DMS153 treated with DMSO at 0.1 percent for 48 hours (cell line): ENCODE data around the gene ARID1B.

Experiments
- DNase-seq: peaks from one replicate; lab custom pipeline; 2025; ENCODE audit not compliant: unreplicated experiment; lab: John Stamatoyannopoulos, UW

ARID1B gene

DNA sequence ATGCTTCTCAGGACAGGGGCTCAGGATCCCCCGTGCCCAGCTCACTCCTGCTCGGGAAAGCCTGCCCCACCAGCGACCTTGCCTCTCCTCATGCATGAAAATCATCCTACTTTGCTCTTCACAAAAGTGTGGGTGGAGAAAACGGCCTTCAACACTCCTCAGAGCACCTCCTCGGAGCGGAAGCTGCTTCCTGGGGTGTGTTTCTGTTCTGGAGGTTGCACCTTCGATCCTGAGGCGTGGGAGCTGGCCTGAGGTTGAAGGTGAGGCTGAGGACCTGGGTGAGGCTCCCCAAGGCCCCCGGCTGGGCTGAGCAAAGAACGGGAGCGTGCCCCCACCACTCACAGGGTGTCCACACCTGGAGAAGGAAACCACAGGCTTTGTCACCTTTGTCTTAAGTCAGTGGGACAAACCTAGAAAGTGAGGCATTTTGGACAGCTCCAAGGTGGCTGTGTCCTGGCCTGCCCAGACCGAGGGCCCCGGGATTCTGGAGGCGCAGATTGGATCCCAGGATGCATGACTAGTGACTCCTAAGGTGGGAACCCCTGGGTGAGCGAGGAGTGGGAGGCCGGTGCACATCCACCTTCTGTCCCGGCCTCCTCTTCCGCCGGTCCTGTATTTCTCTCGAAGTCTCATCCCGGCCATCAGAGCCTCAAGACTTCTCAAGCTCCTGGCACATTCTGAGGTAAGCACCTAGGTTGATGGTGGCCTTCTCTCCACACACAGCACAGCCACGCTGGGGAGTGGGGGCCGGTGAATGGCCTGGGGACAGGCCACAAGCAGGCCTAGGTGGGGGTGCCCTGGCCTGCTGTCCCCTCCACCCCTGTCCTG, 441.4 kb downstream of the ARID1B start:
- no peak for DNase-seq

DNA sequence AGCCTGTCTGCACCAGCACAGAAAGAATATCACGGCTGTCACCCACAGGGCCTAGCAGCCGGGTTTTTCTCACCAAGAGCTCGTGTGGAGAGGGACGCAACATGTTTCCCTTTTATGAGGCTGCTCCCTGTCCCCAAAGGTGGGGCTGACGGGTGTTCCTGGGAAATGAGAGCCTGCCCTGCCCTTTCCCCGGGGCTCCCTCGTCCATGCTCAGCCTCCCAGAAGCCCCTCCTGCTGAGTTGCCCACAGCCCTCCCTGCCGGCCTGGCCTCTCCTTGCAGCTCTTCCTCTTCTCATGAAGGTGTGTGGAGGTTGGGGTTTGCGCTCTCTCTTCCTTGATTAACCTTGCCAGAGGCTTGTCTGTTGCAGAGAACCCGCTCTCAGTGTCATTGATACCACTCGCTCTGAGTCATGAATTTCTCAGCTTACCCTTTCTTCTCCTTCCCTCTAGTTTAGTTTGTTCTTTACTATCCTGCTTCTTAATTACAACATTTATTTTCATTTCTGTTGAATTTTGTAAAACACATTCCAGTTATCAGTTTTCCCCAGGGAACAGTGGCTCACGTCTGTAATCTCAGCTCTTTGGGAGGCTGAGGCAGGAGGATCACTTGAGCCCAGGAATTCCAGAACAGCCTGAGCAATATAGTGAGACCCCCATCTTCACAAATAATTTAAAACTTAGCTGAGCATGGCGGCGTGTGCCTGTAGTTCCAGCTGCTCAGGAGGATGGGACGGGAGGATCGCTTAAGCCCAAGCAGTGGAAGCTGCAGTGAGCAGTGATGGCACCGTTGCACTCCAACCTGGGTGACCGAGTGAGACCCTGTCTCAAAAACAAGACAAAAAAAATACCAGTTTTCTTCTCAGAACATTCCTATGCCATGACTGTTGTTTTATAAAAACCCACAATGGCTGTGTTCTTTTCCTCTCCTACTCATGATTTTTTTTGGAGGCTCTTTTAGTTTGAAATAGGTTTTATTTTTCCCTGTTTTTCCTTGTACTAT, 442.3 kb downstream of the ARID1B start:
- no peak for DNase-seq

DNA sequence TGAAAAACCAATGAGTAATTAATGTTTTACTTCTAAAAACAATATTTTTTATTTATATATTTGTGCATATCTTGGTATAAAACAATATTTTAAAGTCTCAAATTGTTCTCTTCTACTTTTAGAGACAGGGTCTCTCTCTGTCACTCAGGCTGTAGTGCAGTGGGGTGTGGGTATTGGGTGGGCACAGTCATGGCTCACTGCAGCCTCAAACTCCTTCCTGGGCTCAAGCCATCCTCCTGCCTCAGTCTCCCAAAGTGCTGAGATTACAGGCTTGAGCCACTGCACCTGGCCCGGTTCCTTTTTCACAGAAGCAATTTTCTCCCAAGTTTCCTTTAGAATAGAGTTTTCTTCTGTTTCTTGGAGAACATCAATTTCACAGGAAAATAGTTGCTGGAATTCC, 443.3 kb downstream of the ARID1B start:
- DNase-seq: no peak

- DNase-seq: peak; percentile 37
Measured at GRCh38 chr6:157221049-157221816, 444.1 kb downstream of the ARID1B start.

DNA sequence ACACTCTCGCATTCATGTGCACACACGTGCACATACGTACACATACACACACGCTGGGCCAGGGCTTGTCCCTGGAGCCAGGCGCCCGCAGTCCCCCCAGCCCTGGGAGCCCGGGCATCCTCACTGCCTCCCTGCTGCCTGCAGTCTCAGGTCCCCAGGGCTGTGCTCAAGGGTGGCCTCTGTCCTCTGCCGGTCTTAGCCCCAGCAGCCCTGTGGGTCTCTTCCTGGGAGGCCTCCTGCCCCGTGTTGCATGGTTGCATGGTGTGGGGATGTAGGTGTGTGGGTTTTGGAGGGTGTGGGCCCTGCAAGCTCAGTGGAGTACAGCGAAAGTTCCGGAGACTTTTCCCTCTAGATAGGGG, 444.6 kb downstream of the ARID1B start:
- DNase-seq: no peak

- no peak for DNase-seq
Measured at GRCh38 chr6:157222201-157222981, 445.2 kb downstream of the ARID1B start.

GRCh38 chr6:157223021-157223430, 445.8 kb downstream of the ARID1B start:
- no peak for DNase-seq

- DNase-seq: no peak
Measured at GRCh38 chr6:157223511-157223910, 446.3 kb downstream of the ARID1B start.

GRCh38 chr6:157224178-157224950, 447.2 kb downstream of the ARID1B start:
- no peak for DNase-seq

GRCh38 chr6:157224951-157225574, 447.9 kb downstream of the ARID1B start:
- DNase-seq: no peak

- no peak for DNase-seq
Measured at GRCh38 chr6:157225575-157225995, 448.4 kb downstream of the ARID1B start.

DNA sequence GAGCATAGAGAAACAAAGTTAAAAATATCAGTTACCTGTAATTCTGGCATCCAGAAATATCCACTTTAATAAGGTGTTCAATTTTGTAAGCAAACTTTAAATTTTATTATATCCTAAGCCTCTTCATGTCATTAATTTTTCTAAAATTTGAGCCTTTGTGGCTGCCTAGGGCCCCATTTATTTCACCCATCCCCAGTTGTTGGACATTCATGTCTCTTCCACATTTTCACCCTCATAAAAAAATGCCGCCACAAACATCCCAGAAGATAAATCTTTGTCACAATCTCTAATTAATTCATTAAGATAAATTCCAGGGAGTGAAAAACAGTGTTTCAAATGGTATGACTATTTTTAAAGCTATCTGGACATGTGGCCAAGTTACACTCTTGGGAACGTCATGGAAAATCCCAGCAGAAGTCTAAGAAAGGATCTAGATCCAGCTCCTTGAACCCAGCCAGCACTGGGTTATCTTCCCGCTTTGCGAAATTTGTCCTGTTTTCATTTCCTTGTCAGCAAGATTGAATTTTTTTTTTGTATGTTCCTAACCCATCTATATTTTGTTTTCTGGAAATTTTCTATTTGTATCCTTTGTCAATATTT, 448.9 kb downstream of the ARID1B start:
- no peak for DNase-seq

GRCh38 chr6:157226761-157227160, 449.6 kb downstream of the ARID1B start:
- no peak for DNase-seq

GRCh38 chr6:157227202-157228166, 450.3 kb downstream of the ARID1B start:
- DNase-seq: no peak

DNA sequence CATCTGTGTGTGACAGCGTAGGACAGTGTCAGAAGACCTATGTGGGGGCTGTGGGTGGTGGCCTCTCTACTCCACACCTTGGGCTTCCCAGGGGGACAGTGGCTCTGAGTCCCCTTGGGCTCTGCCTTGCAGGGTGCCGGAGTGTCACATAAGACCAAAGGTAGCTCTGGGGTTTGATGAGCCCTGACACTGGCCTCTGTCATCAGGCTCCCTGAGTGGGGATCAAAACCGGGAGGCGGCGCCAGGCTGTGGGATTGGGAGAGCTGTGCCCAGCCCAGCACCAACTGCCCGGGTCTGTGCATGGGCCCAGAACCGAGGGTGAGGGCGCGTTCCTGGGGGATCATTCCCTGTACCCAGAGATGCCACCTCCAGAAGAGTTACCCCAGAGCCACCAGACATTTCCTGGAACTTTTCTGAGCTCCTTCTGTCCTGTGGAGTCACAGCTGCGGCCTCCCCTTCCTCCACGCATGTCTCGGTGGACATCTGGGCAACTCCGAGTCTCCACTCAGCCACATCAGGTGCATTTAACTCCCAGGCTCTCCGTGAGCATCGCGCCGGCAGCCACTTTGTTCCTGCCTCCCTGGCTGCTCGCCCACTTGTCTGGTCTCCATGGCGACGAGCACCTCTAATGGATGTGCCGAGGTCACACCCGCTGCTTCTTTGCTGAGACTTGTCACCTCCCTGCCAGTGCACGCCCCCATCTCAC, 451.4 kb downstream of the ARID1B start:
- DNase-seq: peak; percentile 28

GRCh38 chr6:157229132-157229618, 452.0 kb downstream of the ARID1B start:
- peak; percentile 25 for DNase-seq

GRCh38 chr6:157229713-157230112, 452.5 kb downstream of the ARID1B start:
- DNase-seq: peak; percentile 41
